ENCODE measurements around the gene LEFTY1. TPM values are rescaled to one million over a fixed set of nuclear protein-coding genes. Genes with fewer than 3 reads are reported as not detected.

The LEFTY1 gene
- total and polyA plus RNA-seq, 2 of the 13 experiments (the other 11 are each of a cell fraction or from before 2014, with no cell fraction given) = 0.29 to 0.79 TPM

DNA sequence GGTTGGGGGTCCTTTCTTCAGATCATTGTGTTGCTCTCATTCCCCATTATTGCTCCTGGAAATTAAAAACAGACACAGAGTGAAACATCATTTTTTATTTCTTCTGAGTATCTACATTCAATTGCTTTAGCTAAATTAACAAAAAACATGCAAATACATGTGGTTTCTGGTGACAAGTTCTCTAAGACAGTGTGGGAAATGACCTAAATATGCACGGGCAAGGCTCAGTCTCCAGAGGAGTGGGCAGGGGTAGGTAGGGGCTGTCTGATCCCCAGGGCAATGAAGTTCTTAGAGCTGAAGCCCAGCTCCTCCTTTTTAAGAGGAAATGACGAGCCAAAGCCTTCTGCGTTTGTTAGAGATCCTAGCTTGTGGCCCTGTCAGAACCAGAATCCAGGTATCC, 47.6 kb upstream of the LEFTY1 start:
- no peak for TF ChIP-seq ZNF432 (CRISPR knock-in tag; IDR thresholded peaks at IDR 0.05; ENCODE audit: borderline replicate concordance)
- TF ChIP-seq ZNF646 (CRISPR knock-in tag; IDR thresholded peaks at IDR 0.05) = no peak
- no peak for TF ChIP-seq YY1 (IDR thresholded peaks at IDR 0.05; ENCODE audit: insufficient read depth, insufficient replicate concordance, low read depth, low read length)
- TF ChIP-seq, protein P1, sequence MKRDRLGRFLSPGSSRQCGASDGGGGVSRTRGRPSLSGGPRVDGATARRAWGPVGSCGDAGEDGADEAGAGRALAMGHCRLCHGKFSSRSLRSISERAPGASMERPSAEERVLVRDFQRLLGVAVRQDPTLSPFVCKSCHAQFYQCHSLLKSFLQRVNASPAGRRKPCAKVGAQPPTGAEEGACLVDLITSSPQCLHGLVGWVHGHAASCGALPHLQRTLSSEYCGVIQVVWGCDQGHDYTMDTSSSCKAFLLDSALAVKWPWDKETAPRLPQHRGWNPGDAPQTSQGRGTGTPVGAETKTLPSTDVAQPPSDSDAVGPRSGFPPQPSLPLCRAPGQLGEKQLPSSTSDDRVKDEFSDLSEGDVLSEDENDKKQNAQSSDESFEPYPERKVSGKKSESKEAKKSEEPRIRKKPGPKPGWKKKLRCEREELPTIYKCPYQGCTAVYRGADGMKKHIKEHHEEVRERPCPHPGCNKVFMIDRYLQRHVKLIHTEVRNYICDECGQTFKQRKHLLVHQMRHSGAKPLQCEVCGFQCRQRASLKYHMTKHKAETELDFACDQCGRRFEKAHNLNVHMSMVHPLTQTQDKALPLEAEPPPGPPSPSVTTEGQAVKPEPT (CRISPR knock-in tag; IDR thresholded peaks at IDR 0.05; ENCODE audit: low read depth) = no peak
- TF ChIP-seq TGIF2 (CRISPR knock-in tag; IDR thresholded peaks at IDR 0.05) = no peak
- no peak for TF ChIP-seq MEIS1 (CRISPR knock-in tag; IDR thresholded peaks at IDR 0.05; ENCODE audit: borderline replicate concordance)
- no peak for TF ChIP-seq AKNA (CRISPR knock-in tag; IDR thresholded peaks at IDR 0.05; ENCODE audit: borderline replicate concordance)
- TF ChIP-seq ZFP90 (CRISPR knock-in tag; IDR thresholded peaks at IDR 0.05; ENCODE audit: borderline replicate concordance) = no peak
- ChIA-PET POLR2A (interaction anchor here (3.5 kb wide), 1 partner anchor 13 kb away, joined by 16 read pairs; the partner anchor contains the start of gene PYCR2), CTCF (ENCODE audit: low intra/inter-chr PET ratio, low total read pairs) (no interaction called here)
- Histone ChIP-seq H3K36me3 (replicated peaks in 1 of 2; ENCODE audit: control insufficient read depth in 1 of 2, insufficient read depth in 2 of 2, low read length in 2 of 2) (no peaks in the 10 kb centered on the region), H3K27me3 (ENCODE audit: control insufficient read depth in 1 of 2, insufficient read depth in 2 of 2, low read length in 2 of 2) (peaks cover 0 to 3% of the 10 kb centered on the region in 2 experiments; a peak in 1 of 5 replicates), H3K9ac (ENCODE audit: insufficient read depth, low read depth, low read length) (no peak overlapping the region), H2AFZ (ENCODE audit: low read length) (no peak overlapping the region), H3K27ac (ENCODE audit: extremely low read length, insufficient read depth, low read length) (no peak overlapping the region), H3K9me3 (ENCODE audit: low read length) (no peaks in the 10 kb centered on the region), H3K4me1 (ENCODE audit: insufficient read depth, low read length) (peaks cover 42% of the 10 kb centered on the region), H4K20me1 (ENCODE audit: insufficient read depth, low read length) (no peaks in the 10 kb centered on the region), H3K4me2 (ENCODE audit: low read depth, low read length) (peak overlapping the region; percentile 29), H3K4me3 (replicated peaks in 1 of 3; ENCODE audit: insufficient read depth in 1 of 3, low read depth in 2 of 3, low read length in 3 of 3) (no peak overlapping the region), H3K79me2 (ENCODE audit: insufficient read depth, low read length) (no peaks in the 10 kb centered on the region)
- BruUV-seq (replicated peaks) = no TSS peak
- no peak for DNase-seq (ENCODE audit: low spot score)
- no peak for ATAC-seq
- no peak for FAIRE-seq
- WGBS (ENCODE audit: low lambda C conversion rate) = 26% methylated on average over 3 of the region's 3 CpGs
- intact Hi-C loops (cut with micrococcal nuclease; ENCODE audit: unreplicated experiment) (no loop called here), in situ Hi-C loops (cut with HindIII; ENCODE audit: extremely low pct_ligation_motif_present, low pct_unique_long_range_greater_than_20kb) (no loop called here)
